Measurements from ENCODE around the gene TMPRSS5.

TMPRSS5 gene

DNA sequence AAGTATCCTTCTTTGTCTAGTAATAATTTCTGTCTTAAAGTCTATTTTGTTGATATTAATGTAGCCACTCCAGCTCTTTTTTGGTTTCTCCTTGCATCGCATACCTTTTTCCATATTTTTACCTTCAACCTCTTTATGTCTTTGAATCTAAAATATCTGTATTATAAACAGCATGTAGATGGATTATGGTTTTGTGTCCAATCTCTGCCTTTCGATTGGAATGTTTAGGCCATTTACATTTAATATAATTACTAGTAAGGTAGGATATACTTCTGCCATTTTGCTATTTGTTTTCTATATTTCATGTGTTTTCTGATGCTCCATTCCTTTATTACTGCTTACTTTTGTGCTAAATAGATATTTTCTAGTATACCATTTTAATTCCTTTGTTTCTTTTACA lies 39.5 kb downstream of the TMPRSS5 start:
- DNase-seq, result no peak

DNA sequence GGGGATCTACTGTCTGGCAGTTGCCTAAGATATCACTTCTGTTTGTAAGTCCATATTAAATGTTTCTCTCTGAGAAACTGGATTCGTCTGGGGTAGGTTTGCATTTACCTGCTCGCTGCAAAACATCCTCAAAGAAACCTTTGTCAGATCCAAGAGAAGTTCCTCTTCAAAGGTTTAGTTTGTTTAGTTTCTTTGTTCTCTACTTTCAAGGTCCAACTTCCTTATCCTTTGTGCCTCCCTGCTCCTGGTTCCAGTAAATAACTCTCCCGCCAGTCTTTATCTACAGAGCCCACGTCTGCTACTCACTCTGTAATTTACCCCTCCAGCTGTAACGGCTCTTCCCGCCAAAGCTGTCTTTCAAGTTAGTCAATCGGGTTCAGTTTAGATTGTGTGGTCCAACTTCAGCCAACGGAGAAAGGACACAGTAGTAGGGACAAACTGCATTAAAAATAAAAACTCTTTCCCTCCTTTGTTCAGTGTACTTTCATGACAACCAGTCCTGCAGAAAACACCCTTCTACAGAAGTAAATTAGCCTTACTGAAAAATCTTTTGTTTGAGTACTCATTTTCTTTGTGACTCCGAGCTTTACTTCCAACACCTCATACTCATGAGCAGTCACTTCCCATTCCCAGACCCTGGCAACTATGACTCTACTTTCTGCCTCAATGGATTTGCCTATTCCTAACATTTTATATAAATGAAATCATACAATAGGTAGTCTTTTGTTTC lies 41.0 kb downstream of the TMPRSS5 start:
- DNase-seq, result no peak

DNA sequence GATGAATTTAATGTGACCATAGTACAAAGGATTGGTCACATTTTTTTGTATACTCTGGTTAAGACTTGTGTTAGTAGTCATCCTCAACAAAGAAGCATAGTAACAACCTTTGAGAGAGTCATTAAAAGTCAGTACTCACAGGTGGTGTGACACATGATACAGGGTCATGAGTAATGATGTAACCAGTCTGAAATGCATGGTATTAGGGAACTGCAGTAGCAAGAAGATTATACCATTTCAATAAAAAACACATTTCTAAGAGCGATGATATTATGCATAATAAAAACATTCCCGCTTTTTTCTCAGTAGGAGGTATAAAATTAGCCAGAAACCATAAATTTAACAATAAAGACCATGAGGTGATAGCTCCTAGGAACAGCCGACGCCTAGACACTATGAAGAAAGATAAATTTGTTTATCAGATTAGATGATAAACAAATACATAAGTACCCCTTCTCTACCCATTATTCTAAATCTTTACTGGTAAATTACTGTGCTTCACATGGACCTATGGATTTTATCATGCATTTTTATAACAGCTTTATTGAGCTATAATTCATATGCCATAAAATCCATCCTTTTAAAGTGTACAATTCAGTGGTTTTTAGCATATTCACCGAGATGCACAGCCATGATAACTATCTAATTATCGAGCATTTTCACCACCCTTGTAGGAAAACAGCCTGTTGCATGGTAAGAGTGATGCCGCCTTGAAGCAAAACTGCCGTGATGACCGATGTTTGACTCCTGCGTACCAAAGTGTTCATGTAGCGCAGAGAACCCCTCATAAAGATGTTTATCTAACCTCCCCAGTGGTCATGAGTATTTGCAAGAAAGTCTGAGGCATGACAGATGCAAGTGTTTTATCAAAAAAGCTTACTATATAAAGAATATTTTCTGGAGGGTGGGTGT lies 41.8 kb downstream of the TMPRSS5 start:
- DNase-seq, result peak; percentile 45

DNA sequence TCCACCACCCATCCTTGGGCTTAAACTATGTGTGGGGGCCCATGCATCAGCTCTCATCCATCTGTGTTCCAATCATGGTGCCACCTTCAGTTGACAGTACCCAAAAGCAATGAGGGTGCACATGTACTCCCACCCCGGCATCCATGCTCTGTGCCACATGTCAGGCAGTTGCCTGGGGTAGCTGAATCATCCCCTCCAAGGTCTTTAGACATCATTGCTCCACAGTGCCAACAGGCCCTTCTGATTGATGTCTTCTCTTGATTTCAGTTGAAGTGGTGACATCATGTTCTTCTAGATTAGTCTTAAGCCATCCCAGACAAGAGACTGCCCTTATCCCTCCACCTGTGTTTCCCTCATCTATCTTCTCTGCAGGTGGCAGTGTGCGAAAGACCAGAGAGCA lies 42.5 kb downstream of the TMPRSS5 start:
- no peak for DNase-seq

DNA sequence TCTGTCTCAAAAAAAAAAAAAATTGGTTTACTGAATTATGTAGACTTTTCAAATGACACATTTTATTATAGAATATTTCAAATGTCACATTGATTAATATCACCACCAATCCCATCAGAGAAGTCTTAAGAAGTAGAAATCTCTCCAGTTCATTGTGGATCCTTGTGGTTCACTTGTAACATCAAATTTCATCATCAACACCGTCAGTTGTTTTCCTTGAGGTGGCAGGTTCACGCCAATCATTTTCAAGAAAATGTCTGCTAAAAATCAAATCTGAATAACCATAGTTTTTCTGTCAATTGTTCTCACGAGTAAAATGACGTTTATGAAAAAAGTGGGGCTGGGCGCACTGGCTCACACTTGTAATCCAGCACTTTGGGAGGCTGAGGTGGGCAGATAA lies 50.3 kb downstream of the TMPRSS5 start:
- DNase-seq, result no peak

DNA sequence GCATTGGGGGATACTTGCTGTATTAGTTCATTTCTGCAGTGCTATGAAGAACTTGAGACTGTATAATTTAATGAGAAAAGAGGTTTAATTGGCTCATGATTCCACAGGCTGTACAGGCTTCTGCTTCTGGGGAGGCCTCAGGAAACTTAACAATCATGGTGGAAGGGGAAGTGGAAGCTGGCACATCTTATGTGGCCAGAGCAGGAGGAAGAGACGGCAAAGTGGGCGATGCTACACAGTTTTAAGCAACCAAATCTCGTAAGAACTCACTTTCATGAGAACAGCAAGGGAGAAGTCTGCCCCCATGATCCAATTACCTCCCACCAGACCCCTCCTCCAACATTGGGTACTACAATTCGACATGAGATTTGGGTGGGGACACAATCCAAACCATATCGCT lies 55.1 kb downstream of the TMPRSS5 start:
- DNase-seq, result no peak

DNA sequence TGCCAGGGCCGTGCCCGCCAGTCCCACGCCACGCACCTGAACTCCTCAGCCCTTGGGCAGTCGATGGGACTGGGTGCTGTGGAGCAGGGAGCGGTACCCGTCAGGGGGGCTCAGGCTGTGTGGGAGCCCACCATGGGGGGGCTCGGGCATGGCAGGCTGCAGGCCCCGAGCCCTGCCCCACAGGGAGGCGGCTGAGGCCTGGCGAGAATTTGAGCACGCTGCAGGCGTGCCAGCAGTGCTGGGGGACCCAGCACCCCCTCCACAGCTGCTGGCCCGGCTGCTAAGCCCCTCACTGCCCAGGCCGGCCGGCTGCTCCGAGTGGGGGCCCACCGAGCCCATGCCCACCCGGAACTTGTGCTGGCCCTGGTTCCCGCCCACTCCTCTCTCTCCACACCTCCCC lies 56.8 kb downstream of the TMPRSS5 start:
- DNase-seq, result no peak

DNA sequence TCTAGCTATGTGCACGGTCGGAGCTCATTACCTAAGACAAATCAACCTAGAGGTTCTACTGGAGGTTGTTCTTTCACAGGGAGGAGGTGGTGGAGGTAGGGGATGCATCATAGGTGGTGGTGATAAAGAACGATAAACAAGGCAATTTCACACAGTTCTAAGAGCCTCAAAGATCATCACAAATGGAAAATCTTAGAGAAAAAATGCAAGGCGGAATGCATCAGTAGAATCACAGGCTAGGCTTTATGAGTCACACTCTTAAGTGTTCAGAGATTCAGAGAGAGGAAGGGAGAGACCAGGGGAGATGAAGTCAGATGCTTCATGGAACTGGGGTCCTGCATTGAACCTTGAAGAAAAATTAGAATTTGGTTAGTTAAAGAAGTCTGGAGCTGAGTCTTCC lies 58.3 kb downstream of the TMPRSS5 start:
- no peak for DNase-seq

DNA sequence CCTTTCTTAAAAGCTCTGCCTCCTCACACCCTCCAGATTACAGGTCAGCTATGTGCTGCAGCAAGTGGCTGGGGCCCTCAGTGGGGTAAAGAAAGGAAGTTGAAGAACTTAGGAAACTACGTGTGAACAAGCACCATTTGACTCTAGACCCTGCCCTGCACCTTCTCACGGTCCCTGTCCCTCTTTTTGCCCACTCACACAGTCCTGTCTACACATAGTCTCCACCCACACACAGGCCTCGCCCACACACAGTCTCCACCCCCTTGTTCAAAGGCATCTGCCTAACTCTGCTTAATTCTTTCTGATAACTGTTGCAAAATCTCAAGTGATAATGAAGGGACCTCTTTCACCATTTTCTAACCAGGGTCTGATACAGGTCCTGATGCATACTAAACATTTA lies 59.0 kb downstream of the TMPRSS5 start:
- no peak for DNase-seq

DNA sequence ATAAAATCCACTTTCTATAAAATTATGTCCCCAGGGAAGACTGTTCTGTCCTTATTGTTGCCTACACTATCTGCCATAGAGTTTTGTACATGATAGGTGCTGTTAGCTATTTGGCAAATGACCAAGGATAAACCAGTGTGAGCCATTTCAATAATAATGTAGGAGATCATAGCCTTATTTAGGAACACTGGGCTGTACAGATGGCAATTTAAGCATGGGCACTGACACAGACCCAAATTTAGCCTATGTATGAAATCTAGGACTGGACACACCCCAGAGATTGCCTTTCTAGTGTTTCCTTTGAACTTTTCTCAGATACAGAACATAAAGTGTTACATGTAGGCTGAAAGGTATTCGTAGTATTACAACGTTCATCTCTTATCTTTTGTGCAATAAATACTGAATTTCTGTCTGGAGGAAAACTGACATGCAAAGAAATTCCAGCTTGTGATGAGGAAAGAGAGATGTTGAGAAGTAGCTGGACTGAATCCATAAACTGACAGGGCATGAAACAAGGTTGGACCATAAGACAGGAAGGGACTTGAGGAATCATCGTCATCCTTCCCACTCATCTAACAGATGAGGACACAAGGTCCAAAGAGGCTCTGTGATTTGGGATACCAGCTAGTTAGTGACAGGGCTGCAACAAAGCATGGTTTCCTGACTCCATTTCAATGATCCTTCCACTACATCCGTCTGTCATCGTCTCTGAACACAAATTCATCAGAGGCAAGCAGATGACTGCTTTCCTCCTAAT lies 60.3 kb downstream of the TMPRSS5 start:
- no peak for DNase-seq

DNA sequence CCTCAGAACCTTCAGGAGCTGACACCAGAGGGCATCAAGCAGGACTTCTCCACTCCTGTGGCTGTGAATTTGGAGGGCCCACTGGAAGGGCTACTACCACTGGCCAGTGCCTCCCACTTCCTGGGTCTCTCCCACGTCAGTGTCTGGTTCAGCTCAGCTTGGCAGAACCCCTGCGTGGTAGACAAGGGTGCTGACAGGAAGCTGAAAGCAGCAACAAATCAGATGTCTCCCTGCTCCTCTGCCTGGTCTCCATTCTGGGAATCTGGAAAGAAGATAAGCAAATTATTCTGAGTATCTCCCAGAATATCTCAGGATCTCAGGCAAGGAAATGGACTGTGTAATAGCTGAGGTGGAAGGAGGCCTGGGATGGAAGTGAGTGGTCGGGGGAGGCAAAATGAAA lies 61.5 kb downstream of the TMPRSS5 start:
- DNase-seq, result no peak

DNA sequence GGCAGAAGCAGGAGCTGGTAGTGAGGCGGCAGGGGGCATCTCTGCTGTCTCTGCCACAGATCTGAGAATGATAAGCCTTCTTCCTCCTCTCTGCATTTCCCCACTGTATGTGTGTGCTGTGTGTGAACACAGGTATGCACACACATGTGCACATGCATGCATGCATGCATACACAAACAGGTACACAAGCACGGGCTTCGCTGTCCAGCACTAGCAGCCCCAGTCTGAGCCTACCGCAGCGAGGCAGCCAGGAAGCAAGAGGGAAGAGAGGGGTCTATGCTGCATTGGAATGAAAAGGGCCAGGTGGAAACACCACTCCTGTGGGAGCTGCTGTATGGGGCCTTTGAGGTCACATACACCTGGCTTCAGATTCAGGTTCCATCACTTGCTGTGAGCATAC lies 62.4 kb downstream of the TMPRSS5 start:
- no peak for DNase-seq

DNA sequence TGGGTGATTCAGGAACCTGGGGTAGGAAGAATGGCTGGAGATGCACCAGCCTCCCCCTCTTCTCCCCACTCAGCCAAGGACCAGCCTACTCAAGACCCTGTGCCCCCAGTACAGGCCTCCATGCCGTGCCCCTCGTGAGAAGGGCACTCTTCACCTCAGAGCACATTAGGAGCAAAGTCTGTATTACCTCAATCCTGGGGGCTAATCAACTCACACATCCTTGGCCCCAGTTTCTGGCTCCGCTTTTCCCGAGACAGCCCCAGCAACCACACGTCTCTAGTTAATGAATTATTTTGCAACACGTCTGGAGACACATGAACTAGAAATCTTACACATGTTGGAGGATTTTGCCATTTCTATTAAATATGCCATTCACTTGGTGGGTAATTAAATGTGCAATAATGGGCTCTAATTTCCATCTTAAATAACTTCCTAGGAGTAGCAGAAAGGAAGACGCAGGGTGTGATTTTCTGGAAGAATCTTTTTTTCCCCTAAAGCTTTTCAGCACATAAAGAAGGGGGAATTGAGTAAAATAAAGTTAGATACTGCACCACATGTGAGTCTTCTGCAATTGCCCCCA lies 63.0 kb downstream of the TMPRSS5 start:
- no peak for DNase-seq

DNA sequence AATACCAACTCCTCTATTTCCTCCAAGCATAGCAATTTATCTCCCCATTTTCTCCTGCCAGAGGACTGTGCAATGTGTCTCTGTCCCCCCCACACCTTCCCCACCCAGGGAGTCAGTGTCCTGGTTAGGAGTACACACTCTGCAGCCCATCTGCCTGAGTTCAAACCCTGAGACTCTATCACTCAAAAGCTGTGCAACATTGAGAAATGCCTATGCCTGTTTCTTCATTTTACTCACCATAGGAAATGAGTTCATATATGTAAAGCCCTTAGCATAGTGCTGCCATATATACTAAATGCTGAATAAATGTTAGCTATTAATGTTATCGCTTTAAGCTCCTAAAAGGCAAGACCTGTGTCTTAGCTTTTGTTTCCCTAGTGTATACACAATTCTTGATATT lies 64.0 kb downstream of the TMPRSS5 start:
- no peak for DNase-seq

DNA sequence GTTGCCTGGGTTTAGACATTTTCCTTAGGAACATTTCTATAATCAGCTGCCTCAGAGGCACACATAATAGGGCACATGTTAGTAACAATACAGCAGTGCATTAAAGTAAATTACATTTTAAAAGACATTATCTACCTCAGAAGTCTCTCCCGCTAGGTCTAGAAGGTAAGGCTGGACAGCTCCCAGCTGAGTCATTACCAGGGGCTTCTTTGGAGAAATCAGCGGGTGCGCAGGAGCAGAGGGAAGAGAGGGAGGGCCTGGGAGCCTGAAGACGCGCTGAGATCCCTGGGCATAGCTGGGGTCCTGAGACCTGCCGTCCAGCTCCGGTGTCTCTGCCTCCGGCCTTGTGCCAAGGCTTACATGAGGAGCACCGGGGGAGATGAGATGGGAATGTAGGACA lies 67.7 kb downstream of the TMPRSS5 start:
- DNase-seq, result no peak

DNA sequence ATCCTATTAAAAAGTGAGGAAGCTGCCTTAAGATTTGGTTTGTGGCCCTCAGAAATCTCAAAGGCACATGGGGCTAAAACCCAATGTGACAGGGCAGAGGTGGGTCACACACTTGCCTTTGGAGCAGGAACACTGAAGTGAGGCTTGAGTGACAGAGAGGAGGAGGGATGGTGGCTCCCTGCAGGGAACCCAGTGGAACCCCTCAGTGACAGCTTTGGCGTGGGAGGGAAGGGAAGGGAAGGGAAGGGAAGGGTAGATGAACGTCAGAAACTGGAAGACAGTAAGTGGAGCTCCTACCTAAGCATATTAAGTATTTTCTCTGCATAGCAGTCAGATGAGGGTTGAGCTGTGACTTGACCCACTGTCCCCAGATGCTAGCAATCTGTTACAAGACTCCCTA lies 68.5 kb downstream of the TMPRSS5 start:
- DNase-seq, result no peak

All from NCI-H2171 (cell line).